ENCODE measurements around the gene RPS6KA1.

- TF ChIP-seq CTCF (IDR thresholded peaks at IDR 0.05) (no peak), EP300 (IDR thresholded peaks at IDR 0.05; ENCODE audit: low read depth) (no peak), POLR2A (IDR thresholded peaks at IDR 0.05) (no peak)
These were observed 54.3 kb downstream of the RPS6KA1 start for GRCh38 chr1:26583646-26584485.
